Panc1 (cell line): Measurements from ENCODE around the gene BCL11B. TPM values are rescaled to one million over a fixed set of nuclear protein-coding genes. Genes with fewer than 3 reads are reported as not detected.

ENCODE experiments used
- ATAC-seq: fragments of 200-7000 bp; cut with Tn5 transposase; 2 replicates; pipeline ENCODE4 v1.9.1; 2020; ENCODE audit warnings: mild to moderate bottlenecking, moderate library complexity
- BruUV-seq: library from RNA; stranded (reverse); fragments of 400-500 nt; replicated peaks from 2 replicates; lab custom pipeline; 2021; lab: Mats Ljungman, UMichigan
- CTCF ChIA-PET: fragments of 300-600 bp; sonication (Branson Sonifier 250); formaldehyde crosslinking; loops from one replicate; lab custom pipeline; 2022; ENCODE audit warnings: antibody characterized with exemption; lab: Charles Lee
- POLR2A ChIA-PET: fragments of 300-600 bp; sonication (Branson Sonifier 250); formaldehyde crosslinking; loops from one replicate; lab custom pipeline; 2022; ENCODE audit warnings: antibody characterized with exemption; lab: Charles Lee
- DNase-seq: peaks from one replicate; pipeline ENCODE4 v3.0.0-alpha.2; 2010; ENCODE audit warnings: low read depth, low spot score
- H3K27ac ChIP-seq: 2 replicates; pipeline ENCODE4 v1.5.1; 2011; ENCODE audit warnings: mild to moderate bottlenecking, low read length, inconsistent platforms
- H3K27me3 ChIP-seq: fragments of 200-500 bp; sonication (Bioruptor generic); 2 replicates; pipeline ENCODE4 v1.6.0; 2014; ENCODE audit warnings: low read length, inconsistent platforms; ENCODE audit not compliant: control insufficient read depth, insufficient read depth
- H3K36me3 ChIP-seq: fragments of 200-500 bp; sonication (Bioruptor generic); 2 replicates; pipeline ENCODE4 v1.5.1; 2014; ENCODE audit warnings: inconsistent platforms, mild to moderate bottlenecking, low read length, moderate library complexity; ENCODE audit not compliant: control insufficient read depth, insufficient read depth
- H3K4me1 ChIP-seq: 2 replicates; pipeline ENCODE4 v1.5.1; 2011; ENCODE audit warnings: inconsistent platforms, mild to moderate bottlenecking, low read length, moderate library complexity; ENCODE audit not compliant: control insufficient read depth, insufficient read depth
- H3K4me3 ChIP-seq, 2 experiments: 2 replicates each; pipeline ENCODE4 v1.5.1; 2011 to 2012; ENCODE audit warnings: low read depth in 2 of 2, low read length in 2 of 2, mild to moderate bottlenecking in 2 of 2, inconsistent platforms in 1 of 2, moderate library complexity in 1 of 2
- H3K9me3 ChIP-seq: fragments of 200-500 bp; sonication (Bioruptor generic); 2 replicates; pipeline ENCODE4 v1.5.1; 2014; ENCODE audit warnings: low read depth, mild to moderate bottlenecking, inconsistent platforms, low read length, moderate library complexity; ENCODE audit not compliant: control insufficient read depth, insufficient read depth
- POLR2AphosphoS5 ChIP-seq: IDR thresholded peaks from 2 replicates; pipeline ENCODE4 v1.6.1; 2012; ENCODE audit warnings: mild to moderate bottlenecking, low read depth, low read length, moderate library complexity
- SIN3A ChIP-seq: IDR thresholded peaks from 2 replicates; pipeline ENCODE4 v1.6.1; 2012; ENCODE audit warnings: low read depth, mild to moderate bottlenecking, low read length, moderate library complexity, borderline replicate concordance; ENCODE audit not compliant: insufficient read depth
- TCF7L2 ChIP-seq: IDR thresholded peaks from 2 replicates; pipeline ENCODE4 v1.6.1; 2011; ENCODE audit warnings: mild to moderate bottlenecking, low read depth, low read length, inconsistent platforms
- in situ Hi-C: cut with HindIII; loops from 2 replicates; pipeline ENCODE4 v1.10.0; 2016; ENCODE audit warnings: low sequenced_read_pairs, low pct_unique_long_range_greater_than_20kb
- intact Hi-C: fragments of 100-400 bp; cut with micrococcal nuclease; formaldehyde crosslinking; loops from one replicate; pipeline ENCODE4 v1.10.0; 2022; ENCODE audit not compliant: unreplicated experiment
- total RNA-seq: library from RNA; stranded (reverse); gene quantifications from one replicate; pipeline ENCODE4 v1.2.1, GENCODE V29; 2021; ENCODE audit not compliant: unreplicated experiment
- TF ChIP-seq, protein P1 (sequence below): fragments of 450-650 bp; IDR thresholded peaks from 2 replicates; pipeline ENCODE4 v1.5.1; 2017; ENCODE audit warnings: mild to moderate bottlenecking
- TF ChIP-seq, protein P2 (sequence below), 2 experiments: IDR thresholded peaks; 2 replicates each; pipeline ENCODE4 v1.6.1; 2011 to 2012; ENCODE audit warnings: low read depth in 2 of 2, control low read depth in 1 of 2, low read length in 1 of 2, mild to moderate bottlenecking in 1 of 2, moderate library complexity in 1 of 2; ENCODE audit not compliant: insufficient read depth in 1 of 2

The BCL11B gene
- total RNA-seq, 1 experiment from 2014 or later = 0.23 TPM

DNA sequence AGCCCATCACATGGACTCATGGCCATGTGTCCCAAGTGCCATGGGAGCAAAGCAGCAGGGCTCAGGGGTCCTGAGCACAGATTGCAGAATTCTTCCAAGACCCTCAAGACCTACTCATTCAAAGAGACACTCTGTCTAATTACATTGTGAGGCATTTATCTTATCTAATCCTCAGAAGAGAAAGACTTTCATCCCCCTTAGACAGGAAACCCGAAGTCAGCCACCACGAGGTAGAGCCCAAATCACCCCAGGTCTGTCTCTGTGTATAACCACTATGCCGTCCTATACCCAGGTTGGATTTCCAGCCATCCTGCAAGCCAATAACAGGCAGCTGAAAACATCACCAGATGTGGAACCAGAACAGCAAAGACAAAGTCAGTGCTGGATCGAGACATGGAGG is 8.9 kb upstream of the BCL11B start:
- ATAC-seq (no peak), DNase-seq (no peak)
- no peak for TF ChIP-seq POLR2AphosphoS5
- no peak for TF ChIP-seq TCF7L2
- TF ChIP-seq, protein P1, sequence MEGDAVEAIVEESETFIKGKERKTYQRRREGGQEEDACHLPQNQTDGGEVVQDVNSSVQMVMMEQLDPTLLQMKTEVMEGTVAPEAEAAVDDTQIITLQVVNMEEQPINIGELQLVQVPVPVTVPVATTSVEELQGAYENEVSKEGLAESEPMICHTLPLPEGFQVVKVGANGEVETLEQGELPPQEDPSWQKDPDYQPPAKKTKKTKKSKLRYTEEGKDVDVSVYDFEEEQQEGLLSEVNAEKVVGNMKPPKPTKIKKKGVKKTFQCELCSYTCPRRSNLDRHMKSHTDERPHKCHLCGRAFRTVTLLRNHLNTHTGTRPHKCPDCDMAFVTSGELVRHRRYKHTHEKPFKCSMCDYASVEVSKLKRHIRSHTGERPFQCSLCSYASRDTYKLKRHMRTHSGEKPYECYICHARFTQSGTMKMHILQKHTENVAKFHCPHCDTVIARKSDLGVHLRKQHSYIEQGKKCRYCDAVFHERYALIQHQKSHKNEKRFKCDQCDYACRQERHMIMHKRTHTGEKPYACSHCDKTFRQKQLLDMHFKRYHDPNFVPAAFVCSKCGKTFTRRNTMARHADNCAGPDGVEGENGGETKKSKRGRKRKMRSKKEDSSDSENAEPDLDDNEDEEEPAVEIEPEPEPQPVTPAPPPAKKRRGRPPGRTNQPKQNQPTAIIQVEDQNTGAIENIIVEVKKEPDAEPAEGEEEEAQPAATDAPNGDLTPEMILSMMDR = no peak
- TF ChIP-seq, protein P2, sequence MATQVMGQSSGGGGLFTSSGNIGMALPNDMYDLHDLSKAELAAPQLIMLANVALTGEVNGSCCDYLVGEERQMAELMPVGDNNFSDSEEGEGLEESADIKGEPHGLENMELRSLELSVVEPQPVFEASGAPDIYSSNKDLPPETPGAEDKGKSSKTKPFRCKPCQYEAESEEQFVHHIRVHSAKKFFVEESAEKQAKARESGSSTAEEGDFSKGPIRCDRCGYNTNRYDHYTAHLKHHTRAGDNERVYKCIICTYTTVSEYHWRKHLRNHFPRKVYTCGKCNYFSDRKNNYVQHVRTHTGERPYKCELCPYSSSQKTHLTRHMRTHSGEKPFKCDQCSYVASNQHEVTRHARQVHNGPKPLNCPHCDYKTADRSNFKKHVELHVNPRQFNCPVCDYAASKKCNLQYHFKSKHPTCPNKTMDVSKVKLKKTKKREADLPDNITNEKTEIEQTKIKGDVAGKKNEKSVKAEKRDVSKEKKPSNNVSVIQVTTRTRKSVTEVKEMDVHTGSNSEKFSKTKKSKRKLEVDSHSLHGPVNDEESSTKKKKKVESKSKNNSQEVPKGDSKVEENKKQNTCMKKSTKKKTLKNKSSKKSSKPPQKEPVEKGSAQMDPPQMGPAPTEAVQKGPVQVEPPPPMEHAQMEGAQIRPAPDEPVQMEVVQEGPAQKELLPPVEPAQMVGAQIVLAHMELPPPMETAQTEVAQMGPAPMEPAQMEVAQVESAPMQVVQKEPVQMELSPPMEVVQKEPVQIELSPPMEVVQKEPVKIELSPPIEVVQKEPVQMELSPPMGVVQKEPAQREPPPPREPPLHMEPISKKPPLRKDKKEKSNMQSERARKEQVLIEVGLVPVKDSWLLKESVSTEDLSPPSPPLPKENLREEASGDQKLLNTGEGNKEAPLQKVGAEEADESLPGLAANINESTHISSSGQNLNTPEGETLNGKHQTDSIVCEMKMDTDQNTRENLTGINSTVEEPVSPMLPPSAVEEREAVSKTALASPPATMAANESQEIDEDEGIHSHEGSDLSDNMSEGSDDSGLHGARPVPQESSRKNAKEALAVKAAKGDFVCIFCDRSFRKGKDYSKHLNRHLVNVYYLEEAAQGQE (IDR thresholded peaks at IDR 0.05; ENCODE audit: insufficient read depth in 1 of 2, low read depth in 2 of 2, low read length in 1 of 2) = no peak
- TF ChIP-seq SIN3A = no peak
- Histone ChIP-seq H3K9me3 (no peaks in the 10 kb centered on the region), H3K36me3 (no peaks in the 10 kb centered on the region), H3K4me3 (no peak overlapping the region), H3K4me1 (no peaks in the 10 kb centered on the region), H3K27me3 (peaks cover 10% of the 10 kb centered on the region; the same call in 1 of the 2 replicates), H3K27ac (no peak overlapping the region)
- BruUV-seq = no TSS peak
- ChIA-PET POLR2A (no interaction called here), CTCF (no interaction called here)
- in situ Hi-C loops (no loop called here), intact Hi-C loops (no loop called here)

DNA sequence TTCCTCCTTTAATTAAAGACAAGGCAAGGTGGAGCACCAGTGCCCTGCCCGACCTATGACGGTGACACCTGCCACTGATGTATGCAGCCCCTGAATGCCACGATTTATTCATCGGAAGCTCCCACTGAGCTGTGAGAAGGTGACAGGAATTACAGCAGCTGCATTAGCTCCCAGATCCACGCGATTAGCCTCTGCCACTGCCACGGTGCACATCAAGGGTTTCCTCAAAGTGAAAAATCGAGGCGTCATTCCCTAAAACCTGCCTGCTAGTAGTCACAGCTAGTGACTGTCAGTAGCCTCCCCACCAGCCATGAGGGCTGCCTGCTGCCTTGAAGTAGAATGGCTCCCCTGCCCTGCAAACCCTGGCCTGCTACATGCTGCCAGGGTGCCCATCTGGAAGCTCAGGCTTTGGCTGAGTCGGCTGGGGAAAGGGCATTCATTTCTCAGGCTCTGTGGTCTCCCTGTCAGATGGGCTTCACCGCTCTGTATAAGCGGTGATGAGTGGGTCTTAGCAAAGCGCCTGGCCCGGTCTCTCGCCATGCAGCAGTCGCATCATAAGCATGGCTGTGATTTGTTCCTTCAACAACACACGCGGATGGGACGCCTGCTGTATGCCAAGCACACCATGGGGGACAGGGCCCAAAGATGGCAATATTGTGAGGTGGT is 8.2 kb upstream of the BCL11B start:
- POLR2A ChIA-PET = no interaction called here
- no TSS peak for BruUV-seq
- H3K36me3 ChIP-seq = no peaks in the 10 kb centered on the region

More for the DNA sequence above, 8.2 kb upstream of the BCL11B start:
- Histone ChIP-seq H3K9me3 (no peaks in the 10 kb centered on the region), H3K27me3 (peaks cover 10% of the 10 kb centered on the region; the same call in 1 of the 2 replicates), H3K4me1 (no peaks in the 10 kb centered on the region), H3K27ac (no peak overlapping the region), H3K4me3 (no peak overlapping the region)
- ATAC-seq = no peak
- CTCF ChIA-PET = no interaction called here
- in situ Hi-C loops (no loop called here), intact Hi-C loops (no loop called here)
- no peak for TF ChIP-seq POLR2AphosphoS5
- TF ChIP-seq SIN3A = no peak
- TF ChIP-seq, protein P1 = no peak
- TF ChIP-seq, protein P2 (IDR thresholded peaks at IDR 0.05; ENCODE audit: insufficient read depth in 1 of 2, low read depth in 2 of 2, low read length in 1 of 2) = no peak
- no peak for TF ChIP-seq TCF7L2
- DNase-seq = no peak
